ENCODE data around the gene PEX14. TPM values are rescaled to one million over a fixed set of nuclear protein-coding genes. Genes with fewer than 3 reads are reported as not detected.

The PEX14 gene
- total RNA-seq, 1 donor from 2014 or later: 19.2 TPM

- TF ChIP-seq, protein P1, sequence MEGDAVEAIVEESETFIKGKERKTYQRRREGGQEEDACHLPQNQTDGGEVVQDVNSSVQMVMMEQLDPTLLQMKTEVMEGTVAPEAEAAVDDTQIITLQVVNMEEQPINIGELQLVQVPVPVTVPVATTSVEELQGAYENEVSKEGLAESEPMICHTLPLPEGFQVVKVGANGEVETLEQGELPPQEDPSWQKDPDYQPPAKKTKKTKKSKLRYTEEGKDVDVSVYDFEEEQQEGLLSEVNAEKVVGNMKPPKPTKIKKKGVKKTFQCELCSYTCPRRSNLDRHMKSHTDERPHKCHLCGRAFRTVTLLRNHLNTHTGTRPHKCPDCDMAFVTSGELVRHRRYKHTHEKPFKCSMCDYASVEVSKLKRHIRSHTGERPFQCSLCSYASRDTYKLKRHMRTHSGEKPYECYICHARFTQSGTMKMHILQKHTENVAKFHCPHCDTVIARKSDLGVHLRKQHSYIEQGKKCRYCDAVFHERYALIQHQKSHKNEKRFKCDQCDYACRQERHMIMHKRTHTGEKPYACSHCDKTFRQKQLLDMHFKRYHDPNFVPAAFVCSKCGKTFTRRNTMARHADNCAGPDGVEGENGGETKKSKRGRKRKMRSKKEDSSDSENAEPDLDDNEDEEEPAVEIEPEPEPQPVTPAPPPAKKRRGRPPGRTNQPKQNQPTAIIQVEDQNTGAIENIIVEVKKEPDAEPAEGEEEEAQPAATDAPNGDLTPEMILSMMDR (conservative IDR thresholded peaks at IDR 0.05; ENCODE audit: low read depth, low read length): no peak
- no peak for DNase-seq (ENCODE audit: low read depth)
These were observed 117.6 kb downstream of the PEX14 start for GRCh38 chr1:10592373-10592772.

GRCh38 chr1:10593750-10594149 lies 119.0 kb downstream of the PEX14 start:
- no peak overlapping the region for H3K4me3 ChIP-seq (ENCODE audit: low read depth, low read length)
- TF ChIP-seq, protein P1 (conservative IDR thresholded peaks at IDR 0.05; ENCODE audit: low read depth, low read length): no peak
- no peak for DNase-seq (ENCODE audit: low read depth)

More at GRCh38 chr1:10592373-10592772, 117.6 kb downstream of the PEX14 start:
- H3K4me3 ChIP-seq (ENCODE audit: low read depth, low read length): no peak overlapping the region

DNA sequence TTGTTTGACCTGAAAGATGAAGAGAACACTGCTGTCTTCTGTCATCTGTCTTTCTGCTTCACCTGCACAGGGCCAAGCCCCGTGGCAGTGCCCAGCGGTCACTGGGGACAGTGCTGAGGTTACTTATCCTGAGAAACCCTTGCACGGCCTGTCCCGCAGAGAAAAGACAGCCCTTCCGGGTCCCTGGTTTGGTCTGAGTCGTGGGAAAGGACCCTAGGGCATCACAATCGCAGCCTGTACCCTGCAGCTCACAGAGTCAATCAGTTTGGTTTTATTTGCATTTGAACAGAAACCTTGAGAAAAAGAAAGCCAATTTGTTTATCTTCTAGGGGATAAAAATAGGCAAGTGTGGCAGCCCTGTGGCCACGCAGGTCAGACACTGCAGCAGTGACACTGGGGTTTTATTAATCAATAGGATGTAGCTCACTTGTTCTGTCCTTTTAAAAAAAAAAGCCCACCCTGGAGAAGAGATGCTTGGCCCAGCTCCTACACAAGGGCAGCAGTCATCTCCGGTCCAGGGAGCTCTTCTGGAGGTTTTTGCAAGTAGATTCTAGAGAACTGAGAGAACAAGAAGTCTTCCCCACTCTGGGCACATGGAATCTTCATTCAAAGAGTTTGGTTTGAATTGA lies 120.0 kb downstream of the PEX14 start:
- no peak for DNase-seq (ENCODE audit: low read depth)
- TF ChIP-seq, protein P1 (conservative IDR thresholded peaks at IDR 0.05; ENCODE audit: low read depth, low read length): no peak
- H3K4me3 ChIP-seq (ENCODE audit: low read depth, low read length): no peak overlapping the region

DNA sequence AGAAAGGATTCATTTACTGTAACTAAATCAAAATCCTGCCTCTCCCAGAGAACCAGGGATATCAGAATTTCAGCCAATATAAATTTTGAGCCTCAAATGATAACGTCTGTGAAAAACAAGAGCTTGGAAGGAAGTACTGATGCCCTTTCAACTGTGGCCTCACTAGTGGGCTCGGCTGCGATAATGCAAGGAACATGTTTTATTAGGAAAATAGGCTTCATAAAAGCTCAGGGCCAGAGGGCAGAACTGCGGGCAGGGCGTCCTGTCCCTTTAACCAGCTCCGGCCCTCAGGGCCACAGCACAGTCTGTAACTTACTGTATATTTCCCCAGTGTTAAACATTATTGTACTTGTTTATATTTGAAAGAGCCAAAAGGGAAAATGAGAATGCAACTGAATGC lies 122.0 kb downstream of the PEX14 start:
- TF ChIP-seq, protein P1 (conservative IDR thresholded peaks at IDR 0.05; ENCODE audit: low read depth, low read length): no peak
- no peak overlapping the region for H3K4me3 ChIP-seq (ENCODE audit: low read depth, low read length)
- DNase-seq (ENCODE audit: low read depth): no peak

DNA sequence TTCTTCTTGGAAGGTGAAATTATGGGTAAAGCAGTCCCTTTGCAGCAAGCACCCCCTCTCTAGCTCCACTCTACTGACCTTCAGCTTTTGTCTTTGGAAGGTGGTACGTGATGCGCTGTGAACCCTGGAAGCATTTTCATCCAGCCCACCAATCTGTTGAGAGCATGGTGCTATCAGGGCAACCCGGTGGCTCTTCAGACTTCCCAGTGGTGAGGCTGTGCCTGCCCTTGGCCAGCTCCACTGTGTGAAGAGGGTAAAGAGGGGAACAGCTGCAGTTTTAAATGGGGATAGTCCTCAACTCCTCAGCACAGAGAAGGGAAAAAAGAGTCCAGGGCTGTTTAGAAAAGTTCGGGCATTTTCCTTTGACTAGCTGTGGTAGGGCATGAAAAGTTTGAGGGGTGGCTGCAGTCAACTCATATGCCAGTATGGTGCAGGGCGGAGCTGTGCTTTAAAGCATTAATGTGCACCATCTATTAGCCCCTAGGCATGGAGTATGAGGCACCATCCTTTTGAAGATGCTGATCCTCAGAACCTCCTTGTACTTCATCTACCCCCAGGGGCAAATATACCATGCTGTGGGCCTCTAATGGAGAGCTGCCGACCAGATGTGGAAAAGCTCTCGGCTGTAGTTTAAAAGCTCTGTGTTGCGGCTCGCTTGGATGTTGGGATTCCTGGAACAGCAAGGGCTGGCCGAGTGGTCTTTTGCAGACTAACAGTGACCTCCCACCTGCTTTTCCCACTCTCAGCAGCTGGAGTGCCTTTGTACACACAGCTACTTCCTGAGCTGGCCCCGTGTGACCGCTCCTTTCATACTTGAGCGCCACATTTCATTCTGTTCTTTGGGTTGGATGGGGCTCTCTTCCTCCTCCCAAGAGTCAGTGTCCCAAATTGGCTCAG lies 123.0 kb downstream of the PEX14 start:
- H3K4me3 ChIP-seq (ENCODE audit: low read depth, low read length): no peak overlapping the region
- TF ChIP-seq, protein P1 (conservative IDR thresholded peaks at IDR 0.05; ENCODE audit: low read depth, low read length): no peak
- DNase-seq (ENCODE audit: low read depth): no peak

DNA sequence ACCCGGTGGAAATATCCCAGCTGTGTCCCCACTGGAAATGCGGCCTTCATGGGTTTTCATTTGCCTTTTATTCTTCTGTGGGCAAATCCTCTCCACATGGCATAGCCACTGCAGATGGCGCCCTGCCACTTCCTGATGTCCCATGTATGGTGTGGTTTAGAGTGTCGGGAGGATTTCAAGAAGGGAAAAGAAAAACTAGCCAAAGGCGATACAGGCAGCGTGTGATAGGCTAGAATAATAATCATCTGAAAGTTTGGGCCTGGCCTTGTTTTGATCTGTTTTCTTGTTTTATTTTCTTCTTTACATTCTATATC lies 123.6 kb downstream of the PEX14 start:
- no peak for DNase-seq (ENCODE audit: low read depth)
- TF ChIP-seq, protein P1 (conservative IDR thresholded peaks at IDR 0.05; ENCODE audit: low read depth, low read length): no peak
- no peak overlapping the region for H3K4me3 ChIP-seq (ENCODE audit: low read depth, low read length)

All from epithelial cell of proximal tubule (primary cell).